CMK (cell line): ENCODE measurements around the gene PPP6R1.
A peak's percentile ranks its signal among the peaks of the same experiment; 100 is the strongest.

Experiments
- DNase-seq: peaks from one replicate; pipeline ENCODE4 v3.0.0-alpha.2; 2010; ENCODE audit warnings: low read depth

The PPP6R1 gene

GRCh38 chr19:55279770-55280643, 21.2 kb upstream of the PPP6R1 start, which contains the start of gene HSPBP1:
Gene HSPBP1 (minus strand): TSS chr19:55280110. CDS start chr19:55279608, 502 bp downstream.
- DNase-seq = peak; percentile 94

- DNase-seq = no peak
Measured at GRCh38 chr19:55279340-55279739, 20.5 kb upstream of the PPP6R1 start.

- no peak for DNase-seq
Measured at GRCh38 chr19:55278391-55279135, 19.7 kb upstream of the PPP6R1 start.

- no peak for DNase-seq
Measured at GRCh38 chr19:55277494-55277893, 18.7 kb upstream of the PPP6R1 start.

DNA sequence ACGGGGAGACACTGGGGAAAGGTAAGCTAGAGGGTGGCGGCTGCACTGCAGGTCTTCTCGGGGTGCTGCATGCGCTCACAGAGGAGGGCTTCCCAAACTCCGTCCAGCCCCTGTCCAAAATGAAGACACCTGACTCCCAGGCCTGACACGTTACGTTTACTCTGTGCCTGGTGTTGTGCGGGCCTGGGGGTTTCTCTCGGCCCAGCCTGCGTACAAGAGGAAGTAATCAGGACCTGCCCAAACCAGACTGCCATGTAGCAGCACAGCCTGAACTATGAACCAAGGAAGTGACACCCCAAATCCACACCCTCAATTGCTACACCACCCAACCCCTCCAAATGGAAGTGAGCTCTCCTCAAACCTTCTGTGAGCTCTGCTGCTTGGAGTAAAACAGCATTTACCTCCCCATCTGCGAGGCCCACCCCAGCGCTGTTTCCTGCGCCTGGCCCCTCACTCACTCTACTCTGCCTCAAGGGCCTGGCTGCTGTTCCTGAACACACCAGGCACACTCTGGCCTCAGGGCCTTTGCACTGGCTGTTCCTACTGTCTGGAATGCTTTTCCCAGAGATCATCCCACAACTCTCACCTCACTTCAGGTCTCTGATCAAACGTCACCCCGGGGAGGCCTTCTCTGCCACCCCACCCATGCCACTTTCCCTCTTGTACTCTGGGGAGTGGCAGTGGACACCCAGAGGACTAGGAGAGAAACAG, 18.1 kb upstream of the PPP6R1 start:
- no peak for DNase-seq

DNA sequence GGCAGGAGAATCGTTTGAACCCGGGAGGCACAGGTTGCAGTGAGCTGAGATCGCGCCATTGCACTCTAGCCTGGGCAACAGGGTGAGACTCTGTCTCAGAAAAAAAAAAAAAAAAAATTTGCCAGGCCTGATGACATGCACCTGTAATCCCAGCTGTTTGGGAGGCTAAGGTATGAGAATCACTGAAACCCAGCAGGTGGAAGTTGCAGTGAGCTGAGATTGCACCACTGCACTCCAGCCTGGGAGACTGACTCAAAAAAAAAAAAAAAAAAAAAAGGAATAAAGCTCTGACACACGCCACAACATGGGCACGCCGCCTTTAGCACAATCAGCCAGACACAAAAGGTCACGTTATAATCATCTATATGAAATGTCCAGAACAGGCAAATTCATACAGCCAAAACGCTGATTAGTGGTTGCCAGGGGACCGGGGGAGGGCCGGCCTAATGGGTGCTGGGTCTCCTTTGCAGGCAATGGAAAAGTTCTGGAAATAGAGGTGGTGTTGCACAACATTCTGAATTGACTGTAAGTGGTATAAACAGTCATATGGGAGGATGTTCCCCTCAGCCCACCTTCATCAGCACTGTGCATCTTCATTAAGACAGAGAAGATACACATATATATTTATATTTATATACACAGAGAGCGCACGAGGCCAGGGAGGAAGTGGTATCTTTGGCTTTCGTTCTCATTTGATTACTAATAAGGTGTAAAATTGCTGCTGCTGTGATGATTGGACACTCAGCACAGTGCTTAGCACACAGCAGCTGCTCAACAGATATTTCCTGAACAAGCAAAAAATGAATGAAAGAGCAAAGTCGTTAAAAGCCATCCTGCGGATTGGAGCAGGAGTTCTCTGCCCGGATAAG, 17.3 kb upstream of the PPP6R1 start:
- DNase-seq = no peak

GRCh38 chr19:55273978-55274707, 15.3 kb upstream of the PPP6R1 start:
- DNase-seq = no peak

DNA sequence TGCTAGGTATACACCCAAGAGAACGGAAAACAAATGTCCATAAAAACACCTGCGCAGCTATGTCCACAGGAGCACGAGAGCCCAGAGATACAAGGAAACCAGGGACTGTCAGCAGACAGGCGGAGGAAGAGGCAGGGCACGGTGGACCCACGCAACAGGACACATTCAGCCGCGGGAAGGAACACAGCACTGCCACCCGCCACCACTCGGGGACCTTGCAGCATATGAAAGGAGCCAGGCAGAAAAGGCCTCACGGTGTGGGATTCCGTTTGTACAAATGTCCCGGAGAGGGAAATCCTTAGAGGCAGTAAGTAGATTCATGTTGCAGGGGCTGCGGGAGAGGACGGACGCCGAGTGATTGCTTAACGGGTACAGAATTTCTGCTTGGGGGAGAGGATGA, 13.3 kb upstream of the PPP6R1 start:
- DNase-seq = no peak

DNA sequence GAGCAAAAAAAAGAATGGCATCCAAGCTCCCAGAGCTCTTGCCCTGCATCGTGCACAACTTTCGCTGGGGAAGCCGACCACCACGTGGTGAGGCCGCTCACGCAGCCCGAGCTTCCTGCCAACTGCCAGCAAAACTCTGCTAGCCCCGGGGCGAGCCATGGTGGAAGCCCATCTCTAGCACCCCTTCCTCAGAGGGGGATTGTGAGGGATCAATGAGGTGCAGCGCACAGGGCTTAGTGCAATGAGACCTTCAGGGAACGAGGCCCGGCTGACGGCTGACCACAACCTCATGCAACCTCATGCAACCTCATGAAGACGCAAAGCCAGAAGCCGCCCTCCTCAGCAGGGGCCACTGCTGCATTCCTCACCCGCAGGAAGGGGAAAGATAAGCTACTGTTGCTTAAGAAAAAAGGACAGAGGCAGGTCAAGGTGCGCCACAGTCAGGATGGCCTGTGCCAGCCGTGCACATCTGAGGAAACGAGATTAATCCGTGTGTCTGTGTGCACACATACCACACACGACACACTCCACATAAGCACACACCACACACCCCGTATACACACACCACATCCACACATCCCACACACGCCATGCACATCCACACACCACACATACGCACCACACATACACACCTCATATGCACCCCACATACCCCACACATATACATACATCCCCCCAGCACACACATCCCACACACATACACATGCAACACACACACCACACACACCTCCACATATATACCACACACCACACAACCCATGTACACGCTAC, 11.5 kb upstream of the PPP6R1 start:
- no peak for DNase-seq

DNA sequence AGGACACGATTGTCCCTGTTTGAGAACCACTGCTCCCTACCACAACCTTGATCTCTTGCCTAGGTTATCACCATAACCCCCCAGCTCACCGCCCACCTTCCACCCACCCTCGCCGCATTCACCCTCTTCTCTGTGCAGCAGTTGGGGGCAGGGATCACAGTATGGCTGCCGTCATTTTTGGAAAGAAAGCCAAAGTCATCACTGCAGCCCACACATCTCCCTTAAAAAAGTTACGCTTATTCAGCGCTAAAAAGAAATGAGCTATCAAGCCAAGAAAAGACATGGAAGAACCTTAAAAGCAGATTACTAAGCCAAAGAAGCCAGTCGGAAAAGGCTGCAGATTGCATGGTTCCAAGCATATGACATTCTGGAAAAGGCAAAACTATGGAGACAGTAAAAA, 10.5 kb upstream of the PPP6R1 start:
- DNase-seq = no peak

DNA sequence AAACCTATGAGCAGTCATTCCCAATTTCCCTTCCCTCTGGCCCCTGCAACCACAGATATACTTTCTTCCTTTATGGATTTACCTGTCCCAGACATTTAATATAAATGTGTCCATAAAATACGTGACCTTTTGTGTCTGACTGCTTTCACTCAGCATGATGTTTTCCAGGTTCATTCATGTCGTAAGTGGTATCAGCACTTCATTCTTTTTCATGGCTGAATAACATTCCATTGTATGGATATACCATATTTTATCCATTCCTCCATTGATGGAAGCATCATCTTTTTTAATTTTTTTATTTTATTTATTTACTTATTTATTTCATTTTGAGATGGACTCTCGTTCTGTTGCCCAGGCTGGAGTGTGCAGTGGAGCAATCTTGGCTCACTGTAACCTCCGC, 8.0 kb upstream of the PPP6R1 start:
- no peak for DNase-seq

- no peak for DNase-seq
Measured at GRCh38 chr19:55266404-55266803, 7.6 kb upstream of the PPP6R1 start.

GRCh38 chr19:55265723-55266386, 7.0 kb upstream of the PPP6R1 start:
- DNase-seq = no peak

GRCh38 chr19:55265173-55265572, 6.4 kb upstream of the PPP6R1 start:
- no peak for DNase-seq

DNA sequence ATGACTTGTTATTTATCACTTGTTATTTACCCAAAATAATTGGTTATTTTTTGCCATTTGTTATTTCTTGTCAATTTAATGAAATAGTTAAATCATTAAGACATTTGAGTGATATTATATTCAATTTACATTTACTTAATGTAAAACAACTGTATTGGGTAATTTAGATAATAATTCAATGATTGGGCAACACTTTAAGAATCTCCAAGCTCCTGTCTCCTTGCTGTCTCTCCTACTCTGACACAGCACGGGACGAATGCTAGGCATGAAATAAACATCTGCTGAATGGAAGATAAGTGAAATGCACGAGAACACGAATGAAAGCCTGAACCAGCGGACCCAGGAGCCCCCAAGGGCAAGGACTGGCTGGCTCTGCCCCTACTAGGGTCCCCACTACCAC, 5.7 kb upstream of the PPP6R1 start:
- DNase-seq = no peak

DNA sequence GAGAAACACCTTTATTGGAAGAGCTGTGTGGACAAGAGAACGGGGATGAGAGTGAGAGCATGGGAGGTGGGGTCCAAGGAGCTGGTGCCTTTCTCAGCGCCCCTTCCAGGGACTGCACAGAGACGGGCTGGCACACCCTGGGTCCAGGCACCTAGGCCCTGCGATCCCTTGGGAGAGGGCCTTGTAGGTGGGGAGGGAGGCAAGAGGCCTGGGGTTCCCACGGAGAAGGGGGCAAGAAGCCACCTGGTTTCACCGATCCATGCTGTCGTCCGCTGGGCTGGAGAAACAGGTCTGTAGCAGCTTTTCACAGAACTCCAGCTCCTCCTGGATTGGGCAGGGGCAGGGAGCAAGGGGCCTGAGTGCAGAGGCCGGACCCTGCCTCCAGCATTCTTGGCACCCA, 3.5 kb upstream of the PPP6R1 start:
- no peak for DNase-seq

DNA sequence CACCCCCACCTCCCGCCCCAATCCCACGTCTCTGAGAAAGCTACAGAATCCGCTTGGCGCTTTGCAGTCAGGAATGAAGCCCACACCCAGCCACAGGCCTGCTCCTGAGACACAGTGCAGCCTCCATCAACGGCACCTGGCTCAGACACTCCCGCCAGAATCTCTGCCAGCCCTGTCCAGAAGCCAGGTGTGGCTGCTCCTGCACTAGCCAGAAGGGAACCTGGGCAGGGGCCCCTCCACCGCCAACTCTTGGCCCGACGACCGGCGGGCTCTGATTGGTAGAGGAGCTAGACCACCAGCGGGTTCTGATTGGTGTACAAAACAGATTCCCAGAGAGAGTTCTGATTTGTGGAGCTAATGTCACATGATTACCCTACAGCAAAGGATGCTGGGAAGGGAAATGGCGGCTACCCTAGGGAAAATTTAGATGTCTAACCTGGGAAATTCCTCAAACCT, 2.9 kb upstream of the PPP6R1 start:
- DNase-seq = no peak

- DNase-seq = no peak
Measured at GRCh38 chr19:55259540-55260210, 858 bp upstream of the PPP6R1 start.

GRCh38 chr19:55258476-55258827, 365 bp downstream of the PPP6R1 start:
- no peak for DNase-seq
